ENCODE results near the gene CNGA3.
A peak's percentile ranks its signal among the peaks of the same experiment; 100 is the strongest.

Gene CNGA3

DNA sequence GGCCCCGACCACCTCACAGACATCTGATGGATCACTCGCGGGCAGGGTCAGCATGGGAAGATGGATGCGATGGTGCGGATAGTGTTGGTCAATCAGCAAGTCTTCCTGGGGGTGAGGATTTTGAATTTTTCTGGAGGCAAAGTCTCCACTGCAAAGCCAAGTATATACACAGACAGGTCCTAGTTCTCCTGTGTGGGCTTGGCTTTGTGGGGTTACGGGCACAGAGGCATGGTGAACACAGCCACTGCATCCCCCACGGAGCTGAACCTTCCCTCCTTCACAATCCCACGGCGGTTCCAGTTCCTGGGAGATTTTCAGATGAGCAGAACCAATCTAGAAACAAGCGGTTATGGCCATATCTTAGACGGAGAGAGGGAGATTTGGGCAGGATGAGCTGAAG is 35.8 kb downstream of the CNGA3 start:
- Histone ChIP-seq H3K36me3 (ENCODE audit: control insufficient read depth in 4 of 4, insufficient read depth in 4 of 4, low read length in 3 of 4) (no peaks in the 10 kb centered on the region), H3K9me3 (ENCODE audit: control extremely low read depth in 1 of 5, control insufficient read depth in 4 of 5, insufficient read depth in 2 of 5, low read depth in 1 of 5, low read length in 4 of 5) (no peaks in the 10 kb centered on the region), H3K27me3 (replicated peaks in 2 of 5; ENCODE audit: control insufficient read depth in 4 of 5, insufficient read depth in 5 of 5, low read length in 4 of 5) (peaks cover 0 to 9% (median 0%) of the 10 kb centered on the region in 5 experiments), H3K4me1 (ENCODE audit: control extremely low read depth in 1 of 4, control insufficient read depth in 4 of 4, insufficient read depth in 4 of 4, low read length in 3 of 4) (peaks cover 0 to 16% (median 3%) of the 10 kb centered on the region in 4 experiments), H3K4me3 (ENCODE audit: control insufficient read depth in 1 of 7, extremely low read depth in 1 of 7, insufficient read depth in 4 of 7, low read depth in 2 of 7, low read length in 6 of 7) (no peak overlapping the region), H3K27ac (ENCODE audit: insufficient read depth in 1 of 2, low read depth in 1 of 2, low read length in 2 of 2, poor library complexity in 1 of 2, severe bottlenecking in 2 of 2) (no peak overlapping the region)
- POLR2A ChIA-PET: no interaction called here
- CTCF ChIA-PET: interaction anchor here (0.7 to 4.5 kb wide), 3 partner anchors 363 to 577 kb away, joined by 3 to 46 read pairs (median 3); no protein-coding TSS in a partner anchor
- WGBS (ENCODE audit: insufficient coverage): 94% methylated on average over 6 of the region's 11 CpGs
- no peak for DNase-seq

GRCh38 chr2:98382739-98383138 is 36.5 kb downstream of the CNGA3 start:
- H3K36me3 ChIP-seq (ENCODE audit: control insufficient read depth in 4 of 4, insufficient read depth in 4 of 4, low read length in 3 of 4): no peaks in the 10 kb centered on the region
- H3K4me3 ChIP-seq (ENCODE audit: control insufficient read depth in 1 of 7, extremely low read depth in 1 of 7, insufficient read depth in 4 of 7, low read depth in 2 of 7, low read length in 6 of 7): no peak overlapping the region
- peaks cover 0 to 16% (median 3%) of the 10 kb centered on the region in 4 experiments for H3K4me1 ChIP-seq (ENCODE audit: control extremely low read depth in 1 of 4, control insufficient read depth in 4 of 4, insufficient read depth in 4 of 4, low read length in 3 of 4)
- H3K27me3 ChIP-seq (replicated peaks in 2 of 5; ENCODE audit: control insufficient read depth in 4 of 5, insufficient read depth in 5 of 5, low read length in 4 of 5): peaks cover 0 to 4% (median 0%) of the 10 kb centered on the region in 5 experiments
- 96% methylated on average over 4 of the region's 7 CpGs for WGBS (ENCODE audit: insufficient coverage)
- no peak overlapping the region for H3K27ac ChIP-seq (ENCODE audit: insufficient read depth in 1 of 2, low read depth in 1 of 2, low read length in 2 of 2, poor library complexity in 1 of 2, severe bottlenecking in 2 of 2)
- DNase-seq: no peak
- H3K9me3 ChIP-seq (ENCODE audit: control extremely low read depth in 1 of 5, control insufficient read depth in 4 of 5, insufficient read depth in 2 of 5, low read depth in 1 of 5, low read length in 4 of 5): no peaks in the 10 kb centered on the region
- POLR2A ChIA-PET: no interaction called here
- CTCF ChIA-PET: interaction anchor here (4.5 kb wide), 1 partner anchor 578 kb away, joined by 46 read pairs; no protein-coding TSS in a partner anchor

GRCh38 chr2:98383166-98383565 is 36.9 kb downstream of the CNGA3 start:
- H3K36me3 ChIP-seq (ENCODE audit: control insufficient read depth in 4 of 4, insufficient read depth in 4 of 4, low read length in 3 of 4): no peaks in the 10 kb centered on the region
- H3K4me3 ChIP-seq (ENCODE audit: control insufficient read depth in 1 of 7, extremely low read depth in 1 of 7, insufficient read depth in 4 of 7, low read depth in 2 of 7, low read length in 6 of 7): no peak overlapping the region
- peaks cover 0 to 4% (median 0%) of the 10 kb centered on the region in 5 experiments for H3K27me3 ChIP-seq (replicated peaks in 2 of 5; ENCODE audit: control insufficient read depth in 4 of 5, insufficient read depth in 5 of 5, low read length in 4 of 5)
- no peak overlapping the region for H3K27ac ChIP-seq (ENCODE audit: insufficient read depth in 1 of 2, low read depth in 1 of 2, low read length in 2 of 2, poor library complexity in 1 of 2, severe bottlenecking in 2 of 2)
- CTCF ChIA-PET: interaction anchor here (4.5 kb wide), 1 partner anchor 578 kb away, joined by 46 read pairs; no protein-coding TSS in a partner anchor
- 92% methylated on average over 4 of the region's 6 CpGs for WGBS (ENCODE audit: insufficient coverage)
- DNase-seq: no peak
- H3K9me3 ChIP-seq (ENCODE audit: control extremely low read depth in 1 of 5, control insufficient read depth in 4 of 5, insufficient read depth in 2 of 5, low read depth in 1 of 5, low read length in 4 of 5): no peaks in the 10 kb centered on the region
- POLR2A ChIA-PET: no interaction called here
- peaks cover 0 to 16% (median 3%) of the 10 kb centered on the region in 4 experiments for H3K4me1 ChIP-seq (ENCODE audit: control extremely low read depth in 1 of 4, control insufficient read depth in 4 of 4, insufficient read depth in 4 of 4, low read length in 3 of 4)

DNA sequence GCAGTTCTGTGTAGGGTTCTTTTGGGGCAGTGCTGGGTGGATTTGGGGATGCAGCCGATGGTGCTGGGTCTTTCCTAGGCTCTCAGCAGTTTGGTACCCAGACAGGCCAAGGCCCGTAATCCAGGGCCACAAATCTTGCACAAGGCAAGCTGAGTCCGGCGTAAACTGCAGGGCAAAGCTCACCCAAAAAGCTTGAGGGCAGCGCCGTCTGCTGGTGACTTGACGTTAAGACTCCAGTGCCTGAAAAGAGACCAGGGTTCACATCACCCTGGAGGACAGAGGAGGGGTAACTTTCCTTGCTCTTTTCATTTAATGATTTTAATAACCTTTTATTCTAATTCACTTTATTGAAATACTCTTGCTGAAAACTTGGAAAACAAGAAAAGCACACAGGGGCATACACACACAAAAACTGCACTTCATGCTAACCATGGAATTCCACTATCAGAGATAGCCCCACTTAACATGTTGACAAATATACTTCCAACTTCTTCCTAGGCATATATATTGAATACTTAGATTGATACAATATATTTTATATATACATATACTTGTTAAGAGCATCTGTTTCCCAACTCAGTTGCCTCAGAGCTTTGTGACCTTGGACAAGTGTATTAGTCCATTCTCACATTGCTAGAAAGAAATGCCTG is 38.9 kb downstream of the CNGA3 start:
- peak; percentile 65 to 88 (median 84) for DNase-seq
- no peak overlapping the region for H3K27ac ChIP-seq (ENCODE audit: insufficient read depth in 1 of 2, low read depth in 1 of 2, low read length in 2 of 2, poor library complexity in 1 of 2, severe bottlenecking in 2 of 2)
- no peak overlapping the region for H3K4me3 ChIP-seq (ENCODE audit: control insufficient read depth in 1 of 7, extremely low read depth in 1 of 7, insufficient read depth in 4 of 7, low read depth in 2 of 7, low read length in 6 of 7)
- H3K27me3 ChIP-seq (replicated peaks in 2 of 5; ENCODE audit: control insufficient read depth in 4 of 5, insufficient read depth in 5 of 5, low read length in 4 of 5): peaks cover 0 to 2% (median 0%) of the 10 kb centered on the region in 5 experiments
- 4% methylated on average over 6 of the region's 7 CpGs for WGBS (ENCODE audit: insufficient coverage)
- ChIA-PET CTCF (interaction anchor here (1.0 to 4.5 kb wide), 10 partner anchors 9 to 686 kb away, joined by 3 to 46 read pairs (median 5); no protein-coding TSS in a partner anchor), POLR2A (no interaction called here)
- H3K9me3 ChIP-seq (ENCODE audit: control extremely low read depth in 1 of 5, control insufficient read depth in 4 of 5, insufficient read depth in 2 of 5, low read depth in 1 of 5, low read length in 4 of 5): no peaks in the 10 kb centered on the region
- H3K4me1 ChIP-seq (ENCODE audit: control extremely low read depth in 1 of 4, control insufficient read depth in 4 of 4, insufficient read depth in 4 of 4, low read length in 3 of 4): peaks cover 0 to 3% (median 0%) of the 10 kb centered on the region in 4 experiments
- H3K36me3 ChIP-seq (ENCODE audit: control insufficient read depth in 4 of 4, insufficient read depth in 4 of 4, low read length in 3 of 4): no peaks in the 10 kb centered on the region

- WGBS (ENCODE audit: insufficient coverage): 91% methylated on average over 16 of the region's 16 CpGs
- CTCF ChIA-PET: interaction anchor here (2.0 to 4.1 kb wide), 2 partner anchors 581 to 689 kb away, joined by 9 to 26 read pairs; no protein-coding TSS in a partner anchor
- Histone ChIP-seq H3K36me3 (ENCODE audit: control insufficient read depth in 4 of 4, insufficient read depth in 4 of 4, low read length in 3 of 4) (no peaks in the 10 kb centered on the region), H3K4me1 (ENCODE audit: control extremely low read depth in 1 of 4, control insufficient read depth in 4 of 4, insufficient read depth in 4 of 4, low read length in 3 of 4) (no peaks in the 10 kb centered on the region), H3K4me3 (ENCODE audit: control insufficient read depth in 1 of 7, extremely low read depth in 1 of 7, insufficient read depth in 4 of 7, low read depth in 2 of 7, low read length in 6 of 7) (no peak overlapping the region), H3K27ac (ENCODE audit: insufficient read depth in 1 of 2, low read depth in 1 of 2, low read length in 2 of 2, poor library complexity in 1 of 2, severe bottlenecking in 2 of 2) (no peak overlapping the region), H3K9me3 (ENCODE audit: control extremely low read depth in 1 of 5, control insufficient read depth in 4 of 5, insufficient read depth in 2 of 5, low read depth in 1 of 5, low read length in 4 of 5) (no peaks in the 10 kb centered on the region), H3K27me3 (replicated peaks in 2 of 5; ENCODE audit: control insufficient read depth in 4 of 5, insufficient read depth in 5 of 5, low read length in 4 of 5) (no peaks in the 10 kb centered on the region)
- POLR2A ChIA-PET: no interaction called here
- DNase-seq: no peak
These were observed 41.2 kb downstream of the CNGA3 start for GRCh38 chr2:98387478-98387877.

DNA sequence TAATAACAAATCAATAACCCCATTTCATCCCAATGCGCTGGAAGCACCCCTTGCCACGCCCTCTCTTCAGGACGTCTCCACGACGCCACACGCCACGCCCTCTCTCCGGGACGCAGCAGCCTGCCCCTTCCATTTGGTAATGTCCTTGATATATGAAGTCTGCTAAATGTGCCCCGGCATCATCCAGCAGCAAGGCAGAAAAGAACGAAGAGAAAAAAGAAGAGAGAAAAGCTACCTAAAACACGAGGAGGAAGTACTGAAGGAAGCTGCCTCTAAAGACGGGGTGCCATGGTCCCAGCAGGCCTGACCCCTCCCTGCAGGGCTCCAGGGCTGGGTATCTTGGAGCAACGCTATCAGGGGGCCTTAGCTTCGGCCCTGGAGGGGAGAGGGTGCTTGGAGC is 41.8 kb downstream of the CNGA3 start:
- ChIA-PET POLR2A (no interaction called here), CTCF (interaction anchor here (2.0 to 4.1 kb wide), 2 partner anchors 582 to 689 kb away, joined by 9 to 26 read pairs; no protein-coding TSS in a partner anchor)
- Histone ChIP-seq H3K27ac (ENCODE audit: insufficient read depth in 1 of 2, low read depth in 1 of 2, low read length in 2 of 2, poor library complexity in 1 of 2, severe bottlenecking in 2 of 2) (no peak overlapping the region), H3K36me3 (ENCODE audit: control insufficient read depth in 4 of 4, insufficient read depth in 4 of 4, low read length in 3 of 4) (no peaks in the 10 kb centered on the region), H3K9me3 (ENCODE audit: control extremely low read depth in 1 of 5, control insufficient read depth in 4 of 5, insufficient read depth in 2 of 5, low read depth in 1 of 5, low read length in 4 of 5) (no peaks in the 10 kb centered on the region), H3K27me3 (replicated peaks in 2 of 5; ENCODE audit: control insufficient read depth in 4 of 5, insufficient read depth in 5 of 5, low read length in 4 of 5) (no peaks in the 10 kb centered on the region), H3K4me1 (ENCODE audit: control extremely low read depth in 1 of 4, control insufficient read depth in 4 of 4, insufficient read depth in 4 of 4, low read length in 3 of 4) (no peaks in the 10 kb centered on the region), H3K4me3 (ENCODE audit: control insufficient read depth in 1 of 7, extremely low read depth in 1 of 7, insufficient read depth in 4 of 7, low read depth in 2 of 7, low read length in 6 of 7) (no peak overlapping the region)
- WGBS (ENCODE audit: insufficient coverage): 89% methylated on average over 10 of the region's 15 CpGs
- DNase-seq: no peak

GRCh38 chr2:98388601-98389250 is 42.5 kb downstream of the CNGA3 start:
- ChIA-PET CTCF (interaction anchor here (1.8 to 4.1 kb wide), 3 partner anchors 582 to 690 kb away, joined by 8 to 26 read pairs (median 9); no protein-coding TSS in a partner anchor), POLR2A (no interaction called here)
- H3K27ac ChIP-seq (ENCODE audit: insufficient read depth in 1 of 2, low read depth in 1 of 2, low read length in 2 of 2, poor library complexity in 1 of 2, severe bottlenecking in 2 of 2): no peak overlapping the region
- H3K4me3 ChIP-seq (ENCODE audit: control insufficient read depth in 1 of 7, extremely low read depth in 1 of 7, insufficient read depth in 4 of 7, low read depth in 2 of 7, low read length in 6 of 7): no peak overlapping the region
- no peaks in the 10 kb centered on the region for H3K9me3 ChIP-seq (ENCODE audit: control extremely low read depth in 1 of 5, control insufficient read depth in 4 of 5, insufficient read depth in 2 of 5, low read depth in 1 of 5, low read length in 4 of 5)
- DNase-seq: no peak
- WGBS (ENCODE audit: insufficient coverage): 94% methylated on average over 17 of the region's 17 CpGs
- H3K4me1 ChIP-seq (ENCODE audit: control extremely low read depth in 1 of 4, control insufficient read depth in 4 of 4, insufficient read depth in 4 of 4, low read length in 3 of 4): no peaks in the 10 kb centered on the region
- no peaks in the 10 kb centered on the region for H3K36me3 ChIP-seq (ENCODE audit: control insufficient read depth in 4 of 4, insufficient read depth in 4 of 4, low read length in 3 of 4)
- no peaks in the 10 kb centered on the region for H3K27me3 ChIP-seq (replicated peaks in 2 of 5; ENCODE audit: control insufficient read depth in 4 of 5, insufficient read depth in 5 of 5, low read length in 4 of 5)
